DOHH2 (cell line): ENCODE results near the gene DGUOK.

Source experiments
- H3F3A ChIP-seq: fragments of 200-600 bp; sonication (generic), shearing (Covaris generic); 2 replicates; pipeline ENCODE4 v1.6.0; 2016; ENCODE audit warnings: antibody characterized with exemption, mild to moderate bottlenecking; ENCODE audit not compliant: control insufficient read depth, insufficient read depth
- H3K27ac ChIP-seq: fragments of 200-600 bp; sonication (generic); 2 replicates; pipeline ENCODE4 v1.5.1; 2014; ENCODE audit warnings: low read depth, mild to moderate bottlenecking, low read length, moderate library complexity
- H3K27me3 ChIP-seq: fragments of 200-600 bp; sonication (generic); 2 replicates; pipeline ENCODE4 v1.6.1; 2014; ENCODE audit warnings: mild to moderate bottlenecking, low read length, mixed read lengths; ENCODE audit not compliant: control insufficient read depth
- H3K36me3 ChIP-seq: fragments of 200-600 bp; sonication (generic); 2 replicates; pipeline ENCODE4 v1.6.1; 2014; ENCODE audit warnings: mild to moderate bottlenecking, low read length, moderate library complexity, mixed read lengths; ENCODE audit not compliant: control insufficient read depth
- H3K4me1 ChIP-seq: fragments of 200-600 bp; sonication (generic); 2 replicates; pipeline ENCODE4 v1.6.1; 2014; ENCODE audit warnings: mild to moderate bottlenecking, low read length, mixed read lengths; ENCODE audit not compliant: control insufficient read depth
- H3K4me2 ChIP-seq: fragments of 200-600 bp; sonication (generic); 2 replicates; pipeline ENCODE4 v1.6.0; 2014; ENCODE audit warnings: mild to moderate bottlenecking, low read length, moderate library complexity
- H3K4me3 ChIP-seq: fragments of 200-600 bp; sonication (generic); 2 replicates; pipeline ENCODE4 v1.5.1; 2014; ENCODE audit warnings: mild to moderate bottlenecking, low read length, mixed read lengths
- H3K79me2 ChIP-seq: fragments of 200-600 bp; sonication (generic); 2 replicates; pipeline ENCODE4 v1.6.1; 2014; ENCODE audit warnings: mild to moderate bottlenecking, low read length, mixed read lengths; ENCODE audit not compliant: control insufficient read depth
- H3K9me2 ChIP-seq: fragments of 200-600 bp; sonication (generic); replicated peaks from 2 replicates; pipeline ENCODE4 v1.6.1; 2014; ENCODE audit warnings: mild to moderate bottlenecking, low read length, mixed read lengths; ENCODE audit not compliant: control insufficient read depth
- H3K9me3 ChIP-seq: fragments of 200-600 bp; sonication (generic); 2 replicates; pipeline ENCODE4 v1.6.1; 2014; ENCODE audit warnings: antibody characterized with exemption, low read length, mixed read lengths; ENCODE audit not compliant: control insufficient read depth, insufficient read depth
- H4K20me1 ChIP-seq: fragments of 200-600 bp; sonication (generic); 2 replicates; pipeline ENCODE4 v1.6.0; 2014; ENCODE audit warnings: low read depth, mild to moderate bottlenecking, antibody characterized with exemption, low read length, moderate library complexity; ENCODE audit not compliant: control insufficient read depth, insufficient read depth
- EZH2phosphoT487 ChIP-seq: fragments of 200-600 bp; sonication (generic); IDR thresholded peaks from 2 replicates; pipeline ENCODE4 v1.6.1; 2017; ENCODE audit warnings: borderline replicate concordance, mild to moderate bottlenecking, antibody characterized with exemption, low read length, moderate library complexity, mixed read lengths
- TF ChIP-seq, protein P1 (sequence below): fragments of 200-600 bp; sonication (generic); IDR thresholded peaks from one replicate; pipeline ENCODE4 v1.5.1; 2014; ENCODE audit warnings: antibody characterized with exemption, mild to moderate bottlenecking, low read depth, low read length; ENCODE audit not compliant: poor library complexity, severe bottlenecking

DGUOK gene

DNA sequence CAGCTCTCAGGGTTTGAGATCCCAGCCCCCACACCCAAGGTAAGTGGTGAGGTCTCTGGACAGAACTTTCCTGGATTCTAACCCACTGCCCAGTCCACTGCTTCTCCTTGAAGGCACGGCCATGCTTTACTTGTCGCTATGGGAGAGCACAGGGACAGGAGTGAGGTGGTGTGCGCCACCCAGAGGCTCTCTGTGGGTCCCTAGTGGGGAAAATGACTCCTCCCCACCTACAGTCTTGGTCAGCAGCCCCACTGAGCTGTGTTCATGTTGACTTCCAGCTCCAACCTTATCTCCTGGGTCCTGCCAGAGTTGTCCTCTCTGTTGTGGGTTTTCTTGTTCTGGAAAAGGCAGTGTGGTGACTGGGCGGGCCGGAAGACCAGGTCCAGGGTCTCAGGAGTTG lies 69.1 kb downstream of the DGUOK start:
- peaks cover 3% of the 10 kb centered on the region; the same call in 1 of the 2 replicates for H3K4me1 ChIP-seq
- peaks cover 100% of the 10 kb centered on the region for H3K79me2 ChIP-seq
- no peak overlapping the region for H3K4me2 ChIP-seq

DNA sequence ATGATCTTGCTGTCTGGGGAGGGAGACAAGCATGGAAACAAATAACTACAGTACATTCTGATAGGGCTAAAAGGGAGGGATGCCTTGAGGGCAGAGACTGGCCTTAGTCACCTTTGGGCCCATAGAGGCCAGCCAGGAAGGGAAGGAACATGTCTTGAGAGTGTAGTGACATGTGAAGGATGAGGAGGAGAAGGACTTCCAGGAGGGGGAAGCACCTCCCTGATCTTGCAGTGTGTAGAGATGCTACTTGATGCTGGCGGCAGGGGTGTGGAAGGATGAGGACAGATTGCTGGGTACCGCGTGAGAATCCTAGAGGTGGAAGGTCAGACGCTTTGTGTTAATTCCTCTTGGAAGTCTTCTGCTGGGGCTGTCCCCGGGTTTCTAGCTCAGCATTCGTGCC lies 71.1 kb downstream of the DGUOK start:
- Histone ChIP-seq H3K4me3 (no peak overlapping the region), H3K4me2 (no peak overlapping the region), H3F3A (no peaks in the 10 kb centered on the region), H3K9me2 (no peaks in the 10 kb centered on the region), H3K27me3 (no peaks in the 10 kb centered on the region), H3K4me1 (peaks cover 21% of the 10 kb centered on the region), H3K79me2 (peaks cover 96% of the 10 kb centered on the region), H3K9me3 (no peaks in the 10 kb centered on the region), H4K20me1 (peaks cover 58% of the 10 kb centered on the region), H3K36me3 (peaks cover 22% of the 10 kb centered on the region), H3K27ac (no peak overlapping the region)
- no peak for TF ChIP-seq EZH2phosphoT487
- TF ChIP-seq, protein P1, sequence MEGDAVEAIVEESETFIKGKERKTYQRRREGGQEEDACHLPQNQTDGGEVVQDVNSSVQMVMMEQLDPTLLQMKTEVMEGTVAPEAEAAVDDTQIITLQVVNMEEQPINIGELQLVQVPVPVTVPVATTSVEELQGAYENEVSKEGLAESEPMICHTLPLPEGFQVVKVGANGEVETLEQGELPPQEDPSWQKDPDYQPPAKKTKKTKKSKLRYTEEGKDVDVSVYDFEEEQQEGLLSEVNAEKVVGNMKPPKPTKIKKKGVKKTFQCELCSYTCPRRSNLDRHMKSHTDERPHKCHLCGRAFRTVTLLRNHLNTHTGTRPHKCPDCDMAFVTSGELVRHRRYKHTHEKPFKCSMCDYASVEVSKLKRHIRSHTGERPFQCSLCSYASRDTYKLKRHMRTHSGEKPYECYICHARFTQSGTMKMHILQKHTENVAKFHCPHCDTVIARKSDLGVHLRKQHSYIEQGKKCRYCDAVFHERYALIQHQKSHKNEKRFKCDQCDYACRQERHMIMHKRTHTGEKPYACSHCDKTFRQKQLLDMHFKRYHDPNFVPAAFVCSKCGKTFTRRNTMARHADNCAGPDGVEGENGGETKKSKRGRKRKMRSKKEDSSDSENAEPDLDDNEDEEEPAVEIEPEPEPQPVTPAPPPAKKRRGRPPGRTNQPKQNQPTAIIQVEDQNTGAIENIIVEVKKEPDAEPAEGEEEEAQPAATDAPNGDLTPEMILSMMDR, result no peak

More for the DNA sequence above, 69.1 kb downstream of the DGUOK start:
- Histone ChIP-seq H3K27ac (no peak overlapping the region), H3K9me2 (no peaks in the 10 kb centered on the region), H3K27me3 (no peaks in the 10 kb centered on the region), H4K20me1 (peaks cover 47% of the 10 kb centered on the region), H3K9me3 (no peaks in the 10 kb centered on the region), H3K4me3 (no peak overlapping the region), H3K36me3 (peaks cover 31% of the 10 kb centered on the region), H3F3A (no peaks in the 10 kb centered on the region)
- TF ChIP-seq, protein P1, result peak; percentile 37
- no peak for TF ChIP-seq EZH2phosphoT487

DNA sequence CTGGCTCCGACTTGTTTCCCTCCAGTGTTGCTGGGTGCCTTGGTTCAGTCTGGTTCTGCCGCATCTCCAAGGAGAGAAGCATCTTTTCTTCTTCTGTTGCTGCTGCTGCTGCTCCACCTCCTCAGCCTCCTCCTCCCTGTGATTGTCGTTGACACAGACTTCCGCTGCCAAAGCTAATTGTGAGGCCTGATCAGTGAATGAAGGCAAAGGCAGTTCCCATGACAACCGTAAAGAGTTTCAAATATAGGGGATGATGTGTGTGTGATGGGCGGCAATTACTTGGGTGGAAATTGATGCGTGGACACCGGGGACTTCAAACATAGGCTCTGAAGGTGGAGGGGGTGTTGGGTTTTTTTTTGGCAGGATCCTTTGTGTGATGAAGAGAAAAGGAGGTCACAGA lies 71.8 kb downstream of the DGUOK start:
- Histone ChIP-seq H3K4me1 (peaks cover 24% of the 10 kb centered on the region), H3K27ac (no peak overlapping the region), H4K20me1 (peaks cover 58% of the 10 kb centered on the region), H3K9me3 (no peaks in the 10 kb centered on the region), H3K36me3 (peaks cover 16% of the 10 kb centered on the region), H3K27me3 (no peaks in the 10 kb centered on the region), H3K4me2 (no peak overlapping the region), H3K4me3 (no peak overlapping the region), H3F3A (no peaks in the 10 kb centered on the region), H3K79me2 (peaks cover 95% of the 10 kb centered on the region), H3K9me2 (no peaks in the 10 kb centered on the region)
- no peak for TF ChIP-seq EZH2phosphoT487
- TF ChIP-seq, protein P1, result no peak
